DOHH2 (cell line): Measurements from ENCODE around the gene DNAH5.

Experiments
- H3F3A ChIP-seq: fragments of 200-600 bp; sonication (generic), shearing (Covaris generic); 2 replicates; pipeline ENCODE4 v1.6.0; 2016; ENCODE audit warnings: antibody characterized with exemption, mild to moderate bottlenecking; ENCODE audit not compliant: control insufficient read depth, insufficient read depth
- H3K27ac ChIP-seq: fragments of 200-600 bp; sonication (generic); 2 replicates; pipeline ENCODE4 v1.5.1; 2014; ENCODE audit warnings: low read depth, mild to moderate bottlenecking, low read length, moderate library complexity
- H3K27me3 ChIP-seq: fragments of 200-600 bp; sonication (generic); 2 replicates; pipeline ENCODE4 v1.6.1; 2014; ENCODE audit warnings: mild to moderate bottlenecking, low read length, mixed read lengths; ENCODE audit not compliant: control insufficient read depth
- H3K36me3 ChIP-seq: fragments of 200-600 bp; sonication (generic); 2 replicates; pipeline ENCODE4 v1.6.1; 2014; ENCODE audit warnings: mild to moderate bottlenecking, low read length, moderate library complexity, mixed read lengths; ENCODE audit not compliant: control insufficient read depth
- H3K4me1 ChIP-seq: fragments of 200-600 bp; sonication (generic); 2 replicates; pipeline ENCODE4 v1.6.1; 2014; ENCODE audit warnings: mild to moderate bottlenecking, low read length, mixed read lengths; ENCODE audit not compliant: control insufficient read depth
- H3K4me2 ChIP-seq: fragments of 200-600 bp; sonication (generic); 2 replicates; pipeline ENCODE4 v1.6.0; 2014; ENCODE audit warnings: mild to moderate bottlenecking, low read length, moderate library complexity
- H3K4me3 ChIP-seq: fragments of 200-600 bp; sonication (generic); 2 replicates; pipeline ENCODE4 v1.5.1; 2014; ENCODE audit warnings: mild to moderate bottlenecking, low read length, mixed read lengths
- H3K79me2 ChIP-seq: fragments of 200-600 bp; sonication (generic); 2 replicates; pipeline ENCODE4 v1.6.1; 2014; ENCODE audit warnings: mild to moderate bottlenecking, low read length, mixed read lengths; ENCODE audit not compliant: control insufficient read depth
- H3K9me2 ChIP-seq: fragments of 200-600 bp; sonication (generic); replicated peaks from 2 replicates; pipeline ENCODE4 v1.6.1; 2014; ENCODE audit warnings: mild to moderate bottlenecking, low read length, mixed read lengths; ENCODE audit not compliant: control insufficient read depth
- H3K9me3 ChIP-seq: fragments of 200-600 bp; sonication (generic); 2 replicates; pipeline ENCODE4 v1.6.1; 2014; ENCODE audit warnings: antibody characterized with exemption, low read length, mixed read lengths; ENCODE audit not compliant: control insufficient read depth, insufficient read depth
- H4K20me1 ChIP-seq: fragments of 200-600 bp; sonication (generic); 2 replicates; pipeline ENCODE4 v1.6.0; 2014; ENCODE audit warnings: low read depth, mild to moderate bottlenecking, antibody characterized with exemption, low read length, moderate library complexity; ENCODE audit not compliant: control insufficient read depth, insufficient read depth
- EZH2phosphoT487 ChIP-seq: fragments of 200-600 bp; sonication (generic); IDR thresholded peaks from 2 replicates; pipeline ENCODE4 v1.6.1; 2017; ENCODE audit warnings: borderline replicate concordance, mild to moderate bottlenecking, antibody characterized with exemption, low read length, moderate library complexity, mixed read lengths
- TF ChIP-seq, protein P1 (sequence below): fragments of 200-600 bp; sonication (generic); IDR thresholded peaks from one replicate; pipeline ENCODE4 v1.5.1; 2014; ENCODE audit warnings: antibody characterized with exemption, mild to moderate bottlenecking, low read depth, low read length; ENCODE audit not compliant: poor library complexity, severe bottlenecking

Gene DNAH5

DNA sequence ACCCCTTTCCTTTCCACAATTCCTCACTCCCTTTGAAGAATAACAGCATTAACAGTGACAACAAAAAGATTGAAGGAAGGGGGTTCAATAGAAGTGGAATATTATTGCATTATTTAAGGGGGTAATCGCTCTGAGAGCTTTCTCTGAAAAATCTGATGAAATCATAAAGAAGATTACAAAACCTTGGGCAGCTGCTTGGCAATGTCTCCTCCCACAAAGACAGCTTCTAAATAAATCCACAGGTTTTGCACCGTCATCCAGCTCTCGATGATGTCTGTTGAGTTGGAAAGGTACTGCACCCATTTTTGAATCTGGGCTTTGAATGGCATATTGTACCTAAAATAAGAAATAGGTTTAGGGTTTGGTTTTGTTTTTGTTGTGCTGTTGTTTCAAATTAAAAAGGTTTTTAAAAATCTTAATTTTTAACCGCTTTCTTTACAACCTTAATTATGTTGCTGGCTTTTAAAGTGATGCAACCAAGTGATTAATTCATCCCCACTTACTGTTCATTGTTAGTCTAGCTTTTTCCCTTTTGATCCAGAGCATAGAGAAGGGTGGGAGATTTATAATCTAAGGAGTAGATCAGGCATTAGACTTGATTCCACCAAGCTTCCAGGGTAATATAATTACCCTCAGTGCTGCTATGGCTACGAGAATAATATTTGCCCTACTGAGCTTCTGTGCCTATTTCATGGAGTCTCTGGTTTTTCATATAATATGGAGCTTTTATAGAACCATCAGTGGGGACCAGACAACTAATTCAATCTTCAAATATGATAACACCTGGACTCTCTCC lies 85.0 kb downstream of the DNAH5 start:
- Histone ChIP-seq H3K27ac (no peak overlapping the region), H3K9me3 (no peaks in the 10 kb centered on the region), H3K4me1 (no peaks in the 10 kb centered on the region), H3K4me2 (no peak overlapping the region), H3K4me3 (no peak overlapping the region), H3F3A (no peaks in the 10 kb centered on the region), H4K20me1 (no peaks in the 10 kb centered on the region), H3K79me2 (no peaks in the 10 kb centered on the region), H3K27me3 (no peaks in the 10 kb centered on the region), H3K36me3 (no peaks in the 10 kb centered on the region), H3K9me2 (no peaks in the 10 kb centered on the region)
- TF ChIP-seq, protein P1, sequence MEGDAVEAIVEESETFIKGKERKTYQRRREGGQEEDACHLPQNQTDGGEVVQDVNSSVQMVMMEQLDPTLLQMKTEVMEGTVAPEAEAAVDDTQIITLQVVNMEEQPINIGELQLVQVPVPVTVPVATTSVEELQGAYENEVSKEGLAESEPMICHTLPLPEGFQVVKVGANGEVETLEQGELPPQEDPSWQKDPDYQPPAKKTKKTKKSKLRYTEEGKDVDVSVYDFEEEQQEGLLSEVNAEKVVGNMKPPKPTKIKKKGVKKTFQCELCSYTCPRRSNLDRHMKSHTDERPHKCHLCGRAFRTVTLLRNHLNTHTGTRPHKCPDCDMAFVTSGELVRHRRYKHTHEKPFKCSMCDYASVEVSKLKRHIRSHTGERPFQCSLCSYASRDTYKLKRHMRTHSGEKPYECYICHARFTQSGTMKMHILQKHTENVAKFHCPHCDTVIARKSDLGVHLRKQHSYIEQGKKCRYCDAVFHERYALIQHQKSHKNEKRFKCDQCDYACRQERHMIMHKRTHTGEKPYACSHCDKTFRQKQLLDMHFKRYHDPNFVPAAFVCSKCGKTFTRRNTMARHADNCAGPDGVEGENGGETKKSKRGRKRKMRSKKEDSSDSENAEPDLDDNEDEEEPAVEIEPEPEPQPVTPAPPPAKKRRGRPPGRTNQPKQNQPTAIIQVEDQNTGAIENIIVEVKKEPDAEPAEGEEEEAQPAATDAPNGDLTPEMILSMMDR = no peak
- no peak for TF ChIP-seq EZH2phosphoT487

GRCh38 chr5:13843175-13843846 lies 101.2 kb downstream of the DNAH5 start:
- H3K9me2 ChIP-seq = no peaks in the 10 kb centered on the region

GRCh38 chr5:13833440-13833839 lies 111.0 kb downstream of the DNAH5 start:
- Histone ChIP-seq H3K4me1 (no peaks in the 10 kb centered on the region), H3K4me2 (no peak overlapping the region), H3K27me3 (no peaks in the 10 kb centered on the region), H3K79me2 (no peaks in the 10 kb centered on the region), H3K27ac (no peak overlapping the region), H3K9me3 (no peaks in the 10 kb centered on the region), H3K36me3 (no peaks in the 10 kb centered on the region), H4K20me1 (no peaks in the 10 kb centered on the region), H3K9me2 (no peaks in the 10 kb centered on the region), H3F3A (no peaks in the 10 kb centered on the region), H3K4me3 (no peak overlapping the region)
- TF ChIP-seq, protein P1 = no peak
- TF ChIP-seq EZH2phosphoT487 = no peak

More at GRCh38 chr5:13843175-13843846, 101.2 kb downstream of the DNAH5 start:
- no peak overlapping the region for H3K4me2 ChIP-seq
- H3K27me3 ChIP-seq = no peaks in the 10 kb centered on the region
- H3K36me3 ChIP-seq = no peaks in the 10 kb centered on the region
- no peaks in the 10 kb centered on the region for H3F3A ChIP-seq
- no peaks in the 10 kb centered on the region for H3K4me1 ChIP-seq
- H3K9me3 ChIP-seq = no peaks in the 10 kb centered on the region
- H4K20me1 ChIP-seq = no peaks in the 10 kb centered on the region
- no peak overlapping the region for H3K4me3 ChIP-seq
- H3K27ac ChIP-seq = no peak overlapping the region
- TF ChIP-seq EZH2phosphoT487 = no peak
- TF ChIP-seq, protein P1 = no peak
- no peaks in the 10 kb centered on the region for H3K79me2 ChIP-seq
